HG03045 (cell line): ENCODE data around the gene MAP2K6.

Source experiments
- ATAC-seq: cut with Tn5 transposase; IDR thresholded peaks from one replicate; pipeline ENCODE4 v1.9.1; 2021; ENCODE audit warnings: mild to moderate bottlenecking, moderate library complexity; ENCODE audit not compliant: unreplicated experiment

Gene MAP2K6

DNA sequence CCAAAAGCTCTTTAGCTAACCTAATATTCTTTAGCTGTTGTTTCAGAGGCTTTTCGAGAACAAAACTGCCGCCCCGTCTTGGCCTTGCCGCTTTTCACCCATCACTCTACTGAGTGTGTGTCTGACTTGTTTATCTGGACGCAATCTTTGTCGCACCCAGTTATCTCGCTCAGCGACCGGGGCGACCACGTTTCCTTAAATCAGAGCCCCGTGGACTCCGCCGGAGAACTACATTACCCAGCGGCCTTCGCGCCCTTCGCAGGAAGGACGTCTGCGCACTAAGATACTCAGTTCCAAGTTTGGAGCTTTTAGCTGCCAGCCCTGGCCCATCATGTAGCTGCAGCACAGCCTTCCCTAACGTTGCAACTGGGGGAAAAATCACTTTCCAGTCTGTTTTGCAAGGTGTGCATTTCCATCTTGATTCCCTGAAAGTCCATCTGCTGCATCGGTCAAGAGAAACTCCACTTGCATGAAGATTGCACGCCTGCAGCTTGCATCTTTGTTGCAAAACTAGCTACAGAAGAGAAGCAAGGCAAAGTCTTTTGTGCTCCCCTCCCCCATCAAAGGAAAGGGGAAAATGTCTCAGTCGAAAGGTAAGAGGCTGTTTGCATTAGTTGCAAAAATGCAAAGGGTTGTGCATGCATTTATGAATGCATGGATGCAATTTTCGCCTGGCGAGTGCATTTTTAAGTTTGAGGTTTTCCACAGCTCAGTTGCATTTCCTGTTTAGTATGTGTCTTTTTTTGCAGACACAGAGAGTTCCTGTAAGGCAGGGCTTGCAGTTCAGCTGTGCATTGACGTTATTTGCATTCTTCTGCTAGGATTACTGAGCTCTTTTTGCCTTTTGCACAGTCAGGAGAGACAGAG lies at the start of gene MAP2K6:
MAP2K6 (plus strand) TSS at position 290 of the 867 bp plus-strand sequence; CDS start at position 578, 288 bp downstream.
- peak; percentile 96 for ATAC-seq

DNA sequence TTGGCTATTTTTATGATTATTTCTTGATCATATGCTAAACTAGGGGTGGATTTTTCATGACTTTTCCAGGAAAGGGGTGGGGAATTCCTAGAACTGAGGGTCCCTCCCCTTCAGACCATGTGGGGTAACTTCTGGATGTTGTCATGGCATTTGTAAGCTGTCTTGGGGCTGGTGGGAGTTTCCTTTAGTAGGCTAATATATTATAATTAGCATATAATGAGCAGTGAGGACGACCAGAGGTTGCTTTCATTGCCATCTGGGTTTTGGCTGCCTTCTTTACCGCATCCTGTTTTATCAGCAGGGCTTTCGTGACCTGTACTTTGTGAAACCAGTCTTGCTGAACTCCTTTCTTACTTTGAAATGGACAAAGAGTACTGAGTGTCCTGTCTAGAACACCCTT lies 47.2 kb upstream of the MAP2K6 start:
- ATAC-seq, result no peak

DNA sequence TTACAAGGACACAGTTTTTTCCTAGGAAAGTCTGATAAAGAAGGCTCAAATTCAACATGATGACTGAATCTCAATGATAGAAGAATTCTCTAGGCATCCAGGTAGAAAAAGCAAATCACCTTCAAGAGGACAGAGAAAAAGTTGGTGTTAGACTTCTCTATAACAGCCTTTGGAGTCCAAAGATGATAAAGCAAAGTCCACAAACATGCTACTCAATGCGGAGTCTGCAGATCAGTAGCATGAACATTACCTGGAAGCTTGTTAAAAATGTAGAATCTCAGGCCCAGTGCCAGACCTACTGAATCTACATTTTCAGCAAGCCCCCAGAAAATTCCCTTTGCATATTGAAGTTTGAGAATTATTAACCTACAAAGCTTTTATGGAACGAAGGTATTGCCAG lies 41.4 kb upstream of the MAP2K6 start:
- no peak for ATAC-seq

DNA sequence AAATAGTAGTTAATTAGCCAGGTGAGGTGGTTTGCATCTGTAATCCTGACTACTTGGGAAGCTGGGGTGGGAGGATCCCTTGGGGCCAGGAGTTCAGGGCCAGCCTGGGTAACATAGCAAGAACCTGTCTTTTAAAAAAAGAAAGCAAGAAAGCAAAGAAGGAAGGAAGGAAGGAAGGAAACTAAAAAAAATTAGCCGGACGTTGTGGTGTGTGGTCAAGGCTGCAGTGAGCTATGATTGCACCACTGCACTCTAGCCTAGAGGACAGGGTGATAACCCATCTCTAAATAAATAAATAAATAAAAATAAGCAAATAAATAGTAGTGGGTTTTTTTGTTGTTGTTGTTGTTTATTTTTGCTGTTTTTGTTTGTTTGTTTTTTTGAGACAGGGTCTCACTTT lies 39.3 kb upstream of the MAP2K6 start:
- ATAC-seq, result no peak

DNA sequence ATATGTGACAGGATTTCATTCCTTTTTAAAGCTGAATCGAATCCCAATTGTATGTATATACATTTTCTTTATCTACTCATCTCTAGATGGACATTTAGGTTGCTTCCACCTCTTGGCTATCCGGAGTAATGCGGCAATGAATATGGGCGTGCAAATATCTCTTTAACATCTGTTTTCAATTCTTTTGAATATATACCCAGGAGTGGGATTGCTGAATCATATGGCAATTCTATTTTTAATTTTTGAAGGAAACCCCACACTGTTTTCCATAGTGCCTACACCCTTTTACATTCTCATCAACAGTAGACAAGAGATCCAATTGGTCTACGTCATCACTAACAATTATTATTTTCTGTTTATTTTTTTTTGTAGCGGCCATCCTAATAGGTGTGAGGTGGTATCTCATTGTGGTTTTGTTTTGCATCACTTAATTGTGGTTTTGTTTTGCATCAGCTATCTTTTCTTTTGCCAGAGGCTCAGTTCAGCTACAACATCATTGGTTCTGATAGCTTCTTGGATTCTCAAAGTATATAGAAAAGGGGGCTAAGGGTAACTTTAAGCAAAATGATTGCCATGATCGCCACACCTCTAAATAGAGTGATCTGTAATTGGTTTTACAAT lies 25.6 kb upstream of the MAP2K6 start:
- ATAC-seq, result no peak

DNA sequence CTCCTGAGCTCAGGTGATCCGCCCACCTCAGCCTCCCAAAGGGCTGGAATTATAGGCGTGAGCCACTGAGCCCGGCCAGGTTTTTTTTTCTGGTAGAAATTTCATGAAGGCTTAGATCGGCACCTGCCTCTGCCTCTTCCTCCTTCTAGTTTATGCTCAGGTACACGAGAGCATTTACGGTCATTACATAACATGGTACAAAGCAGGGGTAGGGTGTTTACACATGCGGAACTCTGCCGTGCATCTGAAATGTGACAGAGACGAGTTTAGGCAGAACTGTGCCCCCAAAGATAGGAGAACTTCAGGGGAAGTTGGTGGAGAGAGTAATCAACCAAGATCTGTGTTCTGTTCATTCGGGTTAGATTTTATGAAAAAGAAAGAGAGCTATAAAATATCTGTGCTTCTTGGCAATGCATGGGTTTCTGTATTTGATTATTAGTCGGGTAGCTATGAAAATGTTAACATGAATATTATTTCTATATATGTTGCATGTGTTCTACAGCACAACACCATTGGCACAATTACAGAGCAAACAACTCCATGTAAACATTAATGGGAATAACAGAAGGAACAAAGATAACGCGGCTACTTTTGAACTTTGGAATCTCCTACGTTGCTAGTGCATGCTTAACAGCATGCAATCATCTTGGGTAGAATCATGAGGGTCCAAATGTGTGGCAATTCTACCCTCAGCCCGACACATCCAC lies 23.5 kb upstream of the MAP2K6 start:
- no peak for ATAC-seq

DNA sequence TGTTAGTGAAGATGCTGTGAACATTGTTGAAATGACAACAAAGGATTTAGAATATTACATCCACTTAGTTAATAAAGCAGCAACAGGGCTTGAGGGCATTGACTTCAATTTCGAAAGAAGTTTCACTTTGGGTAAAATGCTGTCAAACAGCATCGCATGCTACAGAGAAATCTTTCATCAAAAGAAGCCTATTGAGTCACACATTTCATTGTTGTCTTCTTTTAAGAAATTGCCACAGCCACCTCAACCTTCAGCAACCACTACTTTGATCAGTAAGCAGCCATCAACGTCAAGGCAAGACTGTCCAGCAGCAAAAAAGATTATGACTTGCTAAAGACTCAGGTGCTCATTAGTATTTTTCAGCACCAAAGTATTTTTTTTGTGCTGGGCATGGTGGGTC lies 13.2 kb upstream of the MAP2K6 start:
- no peak for ATAC-seq

DNA sequence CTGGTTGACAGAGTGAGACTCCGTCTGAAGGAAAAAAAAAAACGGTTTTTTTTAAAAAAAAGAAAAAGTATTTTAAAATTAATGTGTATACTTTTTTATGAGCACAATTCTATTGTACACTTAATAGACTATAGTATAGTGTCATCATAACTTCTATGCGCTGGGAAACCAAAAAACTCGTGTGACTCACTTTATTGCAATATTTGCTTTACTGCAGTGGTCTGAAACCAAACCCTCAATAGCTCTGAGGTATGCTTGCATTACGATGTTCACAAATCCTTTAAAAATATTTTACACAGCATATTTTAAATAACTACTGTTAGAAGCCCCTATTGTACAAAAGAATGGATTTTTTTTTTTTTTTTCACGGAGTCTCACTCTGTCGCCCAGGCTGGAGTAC lies 12.4 kb upstream of the MAP2K6 start:
- no peak for ATAC-seq

DNA sequence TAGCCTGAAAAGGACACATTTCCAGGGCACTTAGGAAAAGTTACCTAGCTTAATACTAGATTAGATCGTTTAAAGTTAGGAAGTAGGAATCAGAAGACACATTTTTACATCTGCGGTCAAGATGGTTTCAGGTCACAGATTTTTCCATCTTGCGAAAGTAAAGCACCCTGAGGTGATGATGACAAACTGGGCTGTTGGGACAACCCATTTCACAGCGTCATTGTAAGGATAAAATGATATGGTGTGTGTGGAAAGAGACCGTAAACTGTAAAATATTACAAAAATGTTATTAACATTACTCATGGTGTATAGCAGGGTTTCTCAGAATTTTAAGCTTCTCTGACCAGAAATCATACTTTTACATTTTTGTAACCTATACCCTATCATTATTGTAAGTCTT lies 10.1 kb upstream of the MAP2K6 start:
- ATAC-seq, result no peak

DNA sequence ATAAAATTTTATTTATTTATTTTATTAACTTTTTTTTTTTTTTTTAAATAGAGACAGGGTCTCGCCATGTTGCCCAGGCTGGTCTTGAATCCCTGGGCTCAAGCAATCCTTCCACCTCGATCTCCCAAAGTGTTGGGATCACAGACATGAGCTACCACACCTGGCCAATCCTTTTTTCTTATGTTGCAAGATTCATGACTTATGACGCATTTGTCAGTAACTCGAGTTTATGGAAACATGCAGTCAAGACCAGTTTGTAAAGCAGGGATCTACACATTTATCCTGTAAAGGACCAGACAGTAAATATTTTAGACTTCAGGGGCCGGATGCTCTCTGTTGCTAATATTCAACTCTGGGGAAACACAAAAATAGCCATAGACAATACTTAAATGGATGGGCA lies 9.4 kb upstream of the MAP2K6 start:
- no peak for ATAC-seq

DNA sequence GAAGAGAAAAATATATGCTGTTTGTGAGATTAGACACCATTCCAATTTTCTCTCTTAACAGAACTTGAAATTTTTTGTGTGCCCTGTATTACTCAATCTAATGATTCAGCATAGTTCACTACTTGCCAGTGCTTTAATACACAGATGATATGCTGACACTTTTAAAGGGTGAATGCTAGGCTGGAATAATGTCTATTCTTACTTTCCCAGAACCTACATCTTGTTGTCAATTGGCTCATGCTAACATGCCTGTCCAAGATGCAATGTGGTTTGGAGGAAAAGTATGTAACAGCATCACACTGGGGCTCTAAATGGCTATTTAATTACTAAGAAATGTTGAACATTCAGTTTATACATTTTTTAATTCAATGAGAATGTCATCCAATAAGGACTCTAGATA lies 7.6 kb upstream of the MAP2K6 start:
- ATAC-seq, result no peak

DNA sequence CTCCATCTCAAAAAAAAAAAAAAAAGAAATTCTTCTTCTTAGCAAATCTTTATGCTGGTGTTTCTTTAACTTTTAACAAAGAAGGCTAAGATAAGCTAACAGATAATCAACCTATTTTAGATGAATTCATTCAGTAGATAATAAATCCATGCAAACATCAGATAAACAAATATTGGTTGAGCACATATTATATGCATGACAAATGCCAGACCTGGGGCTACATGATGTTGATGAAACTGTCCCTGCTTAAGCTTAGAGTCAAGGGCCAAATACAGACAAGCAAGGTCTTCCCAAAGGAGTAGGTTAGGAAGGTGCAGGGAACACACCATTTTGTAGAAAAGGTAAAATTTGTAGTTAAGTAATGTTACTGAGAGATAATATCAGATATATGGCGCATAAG lies 6.7 kb upstream of the MAP2K6 start:
- ATAC-seq, result no peak

DNA sequence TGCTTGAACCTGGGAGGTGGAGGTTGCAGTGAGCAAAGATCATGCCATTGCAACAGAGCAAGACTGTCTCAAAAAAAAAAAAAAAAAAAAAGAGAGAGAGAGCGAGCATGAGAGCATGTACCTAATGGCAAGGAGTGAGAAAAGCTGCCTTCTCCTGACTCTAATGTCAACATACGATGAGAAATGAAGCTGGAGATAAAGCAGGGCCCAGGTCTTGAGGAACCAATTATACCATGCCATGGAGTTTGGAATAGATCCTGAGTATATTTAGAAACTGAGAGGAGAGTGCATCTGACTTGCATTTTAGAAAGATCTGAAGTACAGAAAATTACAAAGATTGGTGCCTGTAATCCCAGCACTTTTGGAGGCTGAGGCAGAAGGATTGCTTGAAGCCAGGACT lies 3.8 kb upstream of the MAP2K6 start:
- ATAC-seq, result no peak

DNA sequence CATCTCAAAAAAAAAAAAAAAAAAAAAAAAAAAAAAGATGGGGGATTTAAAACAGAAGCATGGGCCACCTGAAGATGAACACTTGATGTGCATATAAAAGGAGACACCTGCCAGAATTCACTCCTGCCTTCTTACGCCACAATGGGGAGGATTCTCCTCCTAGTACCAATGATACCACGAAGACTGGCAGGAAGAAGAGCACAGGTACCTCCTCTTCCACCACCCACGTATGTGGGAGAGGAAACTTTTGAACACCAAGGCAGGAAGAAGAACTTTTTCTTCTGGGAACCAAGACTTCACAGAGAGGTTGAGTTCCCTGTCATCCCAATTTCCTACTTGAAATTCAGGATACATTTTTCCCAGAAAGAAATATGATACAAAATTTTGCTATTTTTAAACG lies 2.7 kb upstream of the MAP2K6 start:
- ATAC-seq, result no peak

DNA sequence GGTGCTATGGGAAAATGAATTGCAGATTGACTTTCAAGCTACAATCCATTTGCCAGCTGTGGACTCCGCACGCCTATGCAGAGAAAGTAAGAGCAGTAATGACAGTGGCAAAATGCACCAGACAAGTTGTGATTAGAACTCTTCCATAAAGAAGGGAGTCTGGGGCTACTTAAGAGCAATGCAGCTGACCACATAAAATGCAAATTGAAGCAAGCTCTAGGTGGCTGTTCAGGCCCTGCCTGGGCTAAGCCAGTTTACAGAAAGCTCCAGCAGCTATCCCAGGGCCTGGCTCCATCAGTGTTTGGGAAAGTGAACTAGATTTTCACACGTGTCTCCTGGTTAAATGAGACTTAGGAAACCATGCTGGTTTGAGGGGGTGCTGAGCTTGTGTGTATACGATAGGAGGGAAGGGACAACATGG lies 2.2 kb upstream of the MAP2K6 start:
- no peak for ATAC-seq

DNA sequence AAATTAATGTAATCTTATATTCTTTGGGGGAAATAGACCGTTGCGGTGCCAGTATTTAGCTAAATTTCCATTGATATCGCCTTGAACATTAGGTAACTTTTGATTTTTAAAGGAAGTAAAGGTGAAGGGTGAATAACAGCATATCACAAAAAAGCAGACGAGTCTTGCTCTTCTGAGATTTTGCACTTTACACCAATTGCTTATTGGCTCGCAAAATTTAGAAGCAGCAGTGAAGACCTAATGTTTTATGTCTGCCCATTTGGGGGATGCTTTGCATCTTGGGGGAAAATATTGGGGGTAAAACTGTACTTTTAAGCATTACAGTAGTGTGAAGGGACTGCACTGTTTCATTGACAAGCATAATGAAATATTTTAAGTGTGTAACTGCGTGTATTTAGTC lies 934 bp downstream of the MAP2K6 start:
- ATAC-seq, result no peak

DNA sequence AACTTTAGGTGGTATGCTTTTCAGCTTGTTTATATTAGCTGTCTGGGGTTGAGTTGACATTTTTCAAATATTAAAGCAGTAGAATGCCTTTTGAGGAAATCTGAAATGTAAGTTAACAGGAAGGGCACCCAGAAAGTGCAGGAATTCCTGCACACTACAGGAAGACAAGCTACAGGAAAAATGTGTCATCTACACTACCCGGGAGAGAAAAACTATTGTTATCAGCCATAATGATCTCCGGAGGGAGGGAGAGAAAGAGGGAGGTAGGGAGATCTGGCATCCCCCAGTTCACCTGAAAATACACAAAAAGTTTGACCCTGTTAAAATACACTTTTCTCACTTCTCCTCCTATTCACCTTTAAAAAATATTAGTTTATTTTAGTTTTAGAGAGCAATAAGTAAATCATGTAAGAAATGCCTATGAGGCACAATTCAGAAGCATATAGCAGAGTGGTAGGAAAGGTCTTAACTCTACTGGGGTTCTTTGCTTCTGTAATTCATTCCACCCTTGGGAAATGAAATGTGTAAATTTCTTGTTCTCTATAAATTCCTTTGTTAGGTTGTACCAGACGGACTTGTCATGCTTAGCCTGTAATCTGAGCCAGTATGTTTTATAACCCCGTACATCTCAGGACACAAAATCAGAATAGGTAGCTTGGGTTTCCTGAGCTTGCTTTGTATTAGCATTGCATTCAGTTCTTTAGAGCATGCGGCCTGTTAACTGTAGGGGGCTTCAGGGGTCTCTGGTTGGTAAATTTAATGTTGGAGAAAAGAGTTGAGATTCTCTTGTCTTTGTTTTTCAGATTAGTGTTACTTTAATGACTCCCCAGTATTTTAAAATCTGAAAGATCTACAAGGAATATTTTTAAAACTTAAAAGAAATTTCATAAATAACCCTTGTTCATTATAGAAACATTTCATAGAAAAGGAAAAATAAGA lies 3.3 kb downstream of the MAP2K6 start:
- no peak for ATAC-seq

DNA sequence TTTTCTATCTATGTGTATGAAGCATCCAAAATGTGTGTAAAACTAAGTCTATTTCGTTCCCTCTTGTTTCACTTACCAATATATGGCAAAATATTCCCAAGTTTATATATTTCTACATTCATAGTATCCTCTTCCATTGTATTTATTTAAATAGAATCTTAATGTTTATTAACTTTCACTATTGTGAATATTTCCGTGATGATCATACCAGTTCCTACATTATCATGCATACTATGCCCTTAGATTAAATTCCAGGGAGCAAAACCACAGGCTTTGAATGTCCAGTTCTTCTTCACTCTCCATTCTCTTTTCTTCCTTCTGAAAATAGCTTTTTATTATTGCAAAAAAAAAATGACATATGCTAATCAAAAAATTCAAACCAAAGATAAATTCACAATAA lies 4.0 kb downstream of the MAP2K6 start:
- ATAC-seq, result no peak

DNA sequence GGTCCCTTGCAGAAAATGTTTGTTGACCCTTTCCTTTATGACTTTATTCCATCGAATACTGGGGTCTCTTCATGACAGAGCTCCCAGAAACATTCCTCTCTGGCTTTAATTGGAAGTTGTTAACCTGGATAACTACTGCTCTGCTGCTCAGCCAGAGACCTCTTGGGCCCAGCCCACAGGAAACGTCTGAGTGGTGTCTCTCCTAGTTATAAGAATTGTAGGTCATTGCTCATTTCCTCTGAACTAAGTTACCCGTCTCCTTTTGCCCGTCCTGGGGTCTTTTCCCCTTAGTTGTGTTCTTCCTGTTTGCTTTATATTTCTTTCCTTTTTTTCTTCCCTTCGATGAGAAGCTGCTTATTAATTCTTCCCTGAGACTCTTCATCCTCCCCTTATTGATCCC lies 9.0 kb downstream of the MAP2K6 start:
- no peak for ATAC-seq

DNA sequence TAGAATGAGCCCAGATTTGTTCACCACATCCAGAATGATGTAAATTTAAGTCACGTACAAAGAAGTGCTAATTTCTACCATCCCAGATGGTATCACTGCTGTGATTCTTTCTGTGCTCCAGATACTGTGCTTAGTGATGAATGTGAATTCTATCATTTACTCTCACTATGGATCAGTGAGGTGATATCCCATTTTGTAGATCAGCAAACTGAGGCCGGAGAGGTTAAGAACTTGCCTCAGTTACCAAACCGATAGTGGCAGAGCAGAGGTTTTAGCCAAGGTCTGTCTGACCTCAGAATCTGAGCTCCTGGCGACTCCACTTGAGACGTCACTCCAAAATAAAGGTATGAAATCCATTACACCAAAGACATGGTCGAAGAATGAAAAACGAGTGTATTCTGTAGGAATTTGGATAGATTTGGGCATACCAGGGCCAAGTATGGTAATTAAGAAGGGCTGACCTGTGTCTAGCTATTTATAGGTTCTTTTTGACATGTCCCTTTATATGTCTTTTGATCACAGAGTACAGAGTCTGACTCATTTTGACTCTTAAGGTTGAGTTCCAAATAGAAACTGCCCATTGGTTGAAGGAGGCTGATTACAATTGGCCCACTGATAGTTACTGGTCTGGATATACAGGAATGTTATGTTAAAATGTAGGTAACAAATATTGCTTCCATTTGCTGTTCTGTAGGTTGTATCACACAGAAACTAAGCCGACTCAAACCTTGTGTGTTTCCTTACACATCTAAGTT lies 10.0 kb downstream of the MAP2K6 start:
- ATAC-seq, result no peak
